HG03025 (cell line): ENCODE results near the gene IRX4.

ENCODE experiments used
- ATAC-seq: cut with Tn5 transposase; IDR thresholded peaks from one replicate; pipeline ENCODE4 v1.9.1; 2021; ENCODE audit warnings: mild to moderate bottlenecking, moderate library complexity; ENCODE audit not compliant: unreplicated experiment, low FRiP score

The IRX4 gene

GRCh38 chr5:1842004-1842819 is 40.5 kb downstream of the IRX4 start:
- no peak for ATAC-seq

DNA sequence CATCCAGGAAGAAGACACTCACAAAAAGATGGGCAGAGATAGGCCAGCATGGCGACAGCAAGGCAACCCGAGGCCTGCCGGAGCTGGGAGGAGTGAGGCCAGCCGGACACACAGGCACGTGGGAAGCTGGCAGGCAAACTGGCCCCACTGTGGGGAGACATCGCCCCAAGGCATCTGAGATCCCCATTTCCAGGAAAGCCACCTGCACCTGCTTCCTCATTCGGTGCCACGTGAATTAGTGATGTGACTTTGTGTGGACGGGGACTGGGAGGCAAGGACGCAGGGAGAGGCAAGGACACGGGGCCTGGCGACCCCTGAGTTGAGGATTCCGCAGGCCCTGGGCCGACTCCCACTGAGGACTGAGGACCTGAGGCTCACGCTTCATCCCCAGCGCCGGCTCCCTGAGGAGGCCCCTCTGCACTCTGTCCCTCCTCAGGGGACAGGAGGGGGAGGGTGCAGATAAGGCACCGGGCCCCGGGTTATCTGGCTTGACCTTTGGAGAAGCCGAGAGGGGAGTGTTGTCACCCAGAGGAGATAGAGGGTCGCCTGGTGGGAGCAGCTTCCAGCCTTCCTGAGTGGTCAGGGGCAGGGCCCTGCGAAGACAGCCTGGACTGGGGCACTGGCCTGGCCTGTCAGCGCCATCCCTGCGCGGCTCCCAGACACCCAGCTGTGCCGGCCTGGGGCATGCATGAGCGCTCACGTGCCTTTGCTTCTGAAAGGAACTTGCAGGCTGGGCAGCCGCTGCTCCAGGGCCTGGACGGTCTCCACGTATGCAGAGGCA is 41.8 kb downstream of the IRX4 start:
- ATAC-seq, result no peak

DNA sequence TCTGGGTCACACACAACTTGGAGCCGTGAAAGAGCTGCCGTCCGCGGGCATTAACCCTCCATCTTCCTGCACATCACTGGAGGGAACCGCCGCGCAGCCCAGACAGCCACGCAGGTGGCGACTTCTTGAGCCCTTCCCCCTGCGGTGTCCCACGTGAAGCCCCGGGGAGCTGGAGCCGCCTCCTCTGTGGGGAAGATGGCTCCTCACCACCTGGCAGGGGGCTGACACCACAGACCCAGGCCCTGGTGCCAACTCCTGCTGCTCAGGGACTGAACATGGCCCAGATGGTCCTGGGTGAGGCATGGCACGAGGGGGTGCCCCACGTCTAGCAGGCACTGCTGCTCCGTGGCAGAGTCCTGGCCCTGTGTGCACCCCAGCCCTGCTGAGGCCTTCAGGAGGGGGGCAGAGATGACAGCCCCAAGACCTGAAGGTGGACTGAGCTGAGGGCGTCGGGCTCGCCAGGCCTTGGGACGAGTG is 42.6 kb downstream of the IRX4 start:
- ATAC-seq, result no peak

DNA sequence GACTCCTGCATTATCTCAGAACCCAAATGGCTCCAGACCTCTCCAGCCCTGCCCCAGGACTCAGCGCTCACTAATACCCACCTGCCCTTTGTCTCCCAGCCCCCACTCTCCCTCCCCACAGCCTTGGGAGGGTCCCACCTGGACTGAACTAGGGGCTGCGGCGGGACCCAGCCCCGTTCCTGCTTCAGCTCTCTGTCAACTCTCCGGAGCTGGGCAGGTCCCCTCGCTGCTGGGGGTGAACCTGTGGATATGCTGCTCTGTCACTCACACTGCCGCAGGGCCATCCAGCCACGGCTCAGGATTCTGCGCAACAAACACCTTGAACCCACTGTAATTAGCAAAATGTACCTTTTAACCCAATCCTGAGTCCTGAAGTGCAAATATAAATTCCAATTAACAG is 44.7 kb downstream of the IRX4 start:
- ATAC-seq, result no peak

DNA sequence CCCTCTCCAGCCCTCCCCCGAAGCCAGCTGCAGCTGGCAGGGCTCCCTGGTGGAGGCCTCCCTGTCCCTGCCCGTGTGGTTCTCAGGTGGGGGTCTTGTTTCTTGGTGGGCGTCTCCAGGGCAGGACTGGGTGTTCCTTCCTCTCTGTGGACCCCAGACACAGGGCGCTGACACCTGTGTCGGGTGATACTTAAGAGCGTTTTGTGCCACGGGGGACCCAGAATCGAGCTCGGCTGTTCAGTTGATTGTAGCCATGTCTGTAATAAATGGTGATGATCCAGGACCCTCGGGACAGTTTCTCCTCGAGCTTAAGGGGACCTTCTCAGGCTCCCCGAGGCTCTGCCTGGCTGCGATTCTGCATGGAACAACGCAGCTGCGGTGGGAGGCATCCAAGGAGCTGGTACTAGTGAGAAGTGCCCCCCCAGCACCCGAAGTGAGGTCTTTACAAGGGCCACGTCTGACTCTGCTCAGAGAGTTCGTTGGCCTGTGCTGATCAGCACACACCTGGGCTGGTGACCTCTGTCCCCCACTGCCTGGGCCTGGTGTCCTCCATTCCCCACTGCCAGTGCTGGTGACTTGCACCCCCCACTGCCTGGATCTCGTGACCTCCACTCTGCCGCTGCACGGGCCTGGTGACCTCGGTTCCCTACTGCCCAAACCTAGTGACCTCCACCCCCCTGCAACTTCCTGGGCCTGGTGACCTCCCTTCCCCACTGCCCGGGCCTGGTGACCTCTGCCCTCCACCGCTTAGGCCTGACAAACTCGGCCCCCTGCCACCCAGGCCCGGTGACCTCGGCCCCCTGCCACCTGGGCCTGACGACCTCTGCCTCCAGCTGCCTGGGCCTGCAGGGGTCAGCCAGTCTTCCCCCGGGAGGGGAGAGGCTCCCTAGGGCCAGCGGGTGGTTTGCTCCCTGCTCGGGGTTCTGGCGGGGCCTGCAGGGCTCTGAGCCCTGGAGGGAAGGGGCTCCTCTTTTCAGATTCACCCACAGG is 45.5 kb downstream of the IRX4 start:
- ATAC-seq, result no peak

DNA sequence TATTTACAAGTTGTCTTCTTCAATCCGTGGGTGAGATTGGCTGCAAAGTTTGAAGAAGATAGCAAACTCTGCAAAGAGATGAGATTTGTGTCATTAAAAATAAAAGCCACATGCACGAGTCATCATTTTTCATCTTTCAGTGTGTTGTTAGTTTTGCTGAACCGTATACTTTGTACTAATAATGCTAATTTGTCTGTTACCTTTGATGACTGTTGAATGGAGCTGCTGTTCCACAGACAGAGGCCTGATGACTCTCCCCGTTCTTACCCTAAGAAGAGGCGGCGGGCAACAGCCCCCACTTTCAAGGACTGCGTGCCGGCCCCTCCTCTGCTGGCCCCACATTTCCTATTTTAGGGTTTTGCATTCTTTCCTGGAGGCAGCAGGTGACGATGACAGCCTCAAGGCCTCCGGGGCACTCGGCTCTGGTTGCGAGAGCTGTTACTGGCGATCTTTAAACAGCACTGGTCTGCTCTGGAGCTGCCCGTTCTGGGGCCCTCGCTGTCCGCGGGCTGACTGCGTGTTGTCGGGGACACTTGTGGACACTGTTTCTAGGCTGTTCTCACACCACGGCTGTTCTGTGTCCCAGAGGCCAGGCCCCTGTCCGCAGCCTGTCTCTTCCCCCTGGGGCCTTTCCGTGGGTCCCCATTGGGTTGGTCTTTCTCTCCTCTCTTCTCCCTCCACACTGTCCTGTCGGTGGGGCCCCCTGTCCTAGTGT is 46.4 kb downstream of the IRX4 start:
- ATAC-seq, result no peak

GRCh38 chr5:1835431-1835830 is 47.3 kb downstream of the IRX4 start:
- ATAC-seq, result no peak

DNA sequence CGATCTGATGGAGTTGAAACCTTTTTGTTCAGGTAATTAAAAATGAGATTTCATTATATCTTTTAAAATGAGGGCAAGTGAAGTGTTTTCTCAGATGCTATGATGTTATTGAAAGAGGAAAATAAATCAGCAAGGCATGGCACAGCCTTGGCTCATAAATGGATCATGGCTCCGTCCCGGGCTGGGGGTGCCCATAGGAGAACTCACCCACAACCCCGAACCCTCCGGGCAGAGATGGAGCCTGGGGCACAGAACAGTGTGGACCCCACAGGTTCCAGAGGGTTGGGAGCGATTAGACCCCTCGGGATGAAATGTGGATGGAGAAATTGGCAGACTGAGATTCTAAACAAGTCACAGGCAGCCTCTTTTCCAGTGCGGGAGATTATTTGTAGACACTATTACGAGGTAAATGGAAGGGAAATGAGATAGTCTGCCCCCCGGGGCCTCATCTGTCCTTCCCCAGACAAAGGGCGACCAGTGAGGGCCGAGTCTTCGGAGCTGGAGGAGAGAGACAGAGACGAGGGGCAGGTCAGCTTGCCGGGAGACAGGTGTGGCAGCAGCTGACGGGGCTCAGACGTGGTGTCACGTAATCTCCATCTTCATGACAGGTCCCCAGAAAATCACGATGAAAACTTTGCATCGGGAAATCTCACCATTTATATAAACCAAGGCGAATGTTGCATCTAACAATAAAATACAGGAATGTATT is 47.9 kb downstream of the IRX4 start:
- no peak for ATAC-seq

DNA sequence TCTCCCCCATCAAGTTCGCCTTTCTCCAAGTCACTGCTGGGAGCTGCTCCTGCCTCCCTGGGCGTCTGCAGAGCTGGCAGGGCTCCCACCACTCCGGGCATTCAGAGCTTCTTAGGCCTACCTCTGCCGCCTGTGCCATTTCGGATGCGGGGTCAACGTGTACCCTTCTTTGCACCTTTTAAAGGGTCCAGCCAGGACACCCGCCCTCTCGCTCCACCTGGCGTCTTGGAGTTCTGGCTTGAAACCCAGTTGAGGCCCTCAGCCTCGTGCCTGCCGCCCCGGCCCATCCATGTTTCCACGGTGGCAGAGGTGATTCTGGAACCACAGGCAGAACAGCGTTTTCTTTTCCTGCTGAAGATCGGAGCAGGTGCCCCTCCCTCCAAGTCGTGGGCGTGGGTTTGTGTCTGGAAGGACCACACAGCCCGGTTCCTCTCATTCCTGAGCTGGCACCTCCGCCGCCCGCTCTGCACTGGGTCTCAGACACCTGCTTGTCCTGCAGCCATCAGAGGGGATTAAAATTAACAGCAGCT is 48.6 kb downstream of the IRX4 start:
- ATAC-seq, result no peak

GRCh38 chr5:1833264-1834021 is 49.3 kb downstream of the IRX4 start:
- ATAC-seq, result no peak

DNA sequence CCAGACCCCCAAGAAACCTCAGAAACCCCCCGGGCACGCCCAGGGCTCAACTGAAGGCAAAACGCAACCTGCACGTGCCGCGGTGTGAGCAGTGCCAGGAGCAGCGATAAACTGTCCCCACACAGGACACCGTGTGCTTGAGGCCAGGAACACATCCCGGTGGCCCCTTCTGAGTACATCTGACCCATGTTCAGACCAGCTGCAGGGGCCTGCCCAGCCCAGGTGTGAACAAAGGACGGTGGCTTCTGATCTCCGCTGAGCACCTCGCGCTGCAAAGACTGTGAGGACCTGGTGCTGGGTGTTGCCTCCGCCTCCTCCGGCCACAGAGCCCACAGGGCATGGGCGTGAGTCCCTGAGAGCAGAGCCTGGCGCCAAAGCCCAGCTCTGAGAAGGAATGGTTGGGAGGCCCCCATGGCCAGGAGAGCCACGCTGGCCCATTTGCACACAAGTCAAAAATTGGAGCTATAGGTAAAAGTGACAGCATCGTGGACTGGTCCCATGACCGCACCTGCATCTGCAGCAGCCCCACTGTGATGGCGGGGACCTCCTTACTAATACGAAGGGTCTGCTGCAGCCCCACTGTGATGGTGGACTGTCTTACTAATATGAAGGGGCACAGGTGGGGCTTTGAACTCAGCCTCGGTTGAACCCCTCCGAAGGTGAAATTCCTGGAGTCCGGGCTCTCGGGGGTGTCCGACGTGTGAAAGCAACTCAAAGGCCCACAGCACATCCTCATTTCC is 50.0 kb downstream of the IRX4 start:
- no peak for ATAC-seq

DNA sequence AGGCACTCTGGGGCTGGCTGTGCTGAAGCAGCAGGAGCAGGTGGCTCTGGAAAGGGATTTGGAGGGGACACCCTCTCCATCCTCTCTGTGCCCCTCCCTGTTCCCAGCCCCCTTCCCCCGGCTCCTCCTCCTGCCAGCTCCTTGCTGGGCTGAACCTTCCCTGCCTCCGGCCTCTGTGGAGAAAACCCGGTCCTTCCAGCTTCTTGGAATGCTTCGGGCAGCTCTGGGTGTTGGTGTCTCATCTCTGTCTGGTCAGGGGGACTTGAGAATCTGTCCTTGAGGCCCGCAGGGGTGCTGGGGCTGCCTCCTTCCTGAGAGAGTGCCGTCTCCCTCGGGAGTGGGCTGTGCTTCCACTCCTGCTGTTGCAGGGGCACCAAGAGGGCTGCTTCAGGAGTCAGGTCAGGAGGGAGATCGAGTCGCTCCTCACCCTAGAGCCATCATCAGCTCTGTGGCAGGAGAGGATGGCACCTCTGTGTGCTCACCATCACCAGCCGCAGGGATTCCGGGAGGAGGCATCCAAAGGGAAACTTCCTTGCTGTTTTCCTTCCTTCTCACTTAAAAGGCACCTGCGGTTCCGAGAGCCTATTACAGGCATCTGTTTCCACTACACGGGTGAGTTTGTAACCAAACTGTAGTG is 50.9 kb downstream of the IRX4 start:
- ATAC-seq, result no peak

DNA sequence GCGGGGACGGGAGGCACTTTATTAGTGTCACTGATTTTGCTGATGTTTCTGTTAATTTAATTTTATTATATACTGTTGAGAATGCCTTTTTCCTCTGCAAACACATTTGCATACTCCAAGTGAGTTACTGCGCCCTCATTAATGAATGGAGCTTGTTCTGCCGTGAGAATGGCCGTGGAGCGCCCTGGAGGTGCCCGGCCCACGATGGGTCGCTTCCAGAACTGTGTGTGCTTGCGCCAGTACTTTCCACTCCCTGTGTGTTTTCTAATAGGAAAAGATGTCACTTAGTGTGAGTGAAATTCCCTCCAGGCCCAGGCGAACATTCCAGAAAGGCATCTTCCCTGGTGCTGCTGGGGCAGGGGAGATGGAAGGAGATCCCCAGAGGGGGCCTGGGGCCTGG is 51.5 kb downstream of the IRX4 start:
- ATAC-seq, result no peak

DNA sequence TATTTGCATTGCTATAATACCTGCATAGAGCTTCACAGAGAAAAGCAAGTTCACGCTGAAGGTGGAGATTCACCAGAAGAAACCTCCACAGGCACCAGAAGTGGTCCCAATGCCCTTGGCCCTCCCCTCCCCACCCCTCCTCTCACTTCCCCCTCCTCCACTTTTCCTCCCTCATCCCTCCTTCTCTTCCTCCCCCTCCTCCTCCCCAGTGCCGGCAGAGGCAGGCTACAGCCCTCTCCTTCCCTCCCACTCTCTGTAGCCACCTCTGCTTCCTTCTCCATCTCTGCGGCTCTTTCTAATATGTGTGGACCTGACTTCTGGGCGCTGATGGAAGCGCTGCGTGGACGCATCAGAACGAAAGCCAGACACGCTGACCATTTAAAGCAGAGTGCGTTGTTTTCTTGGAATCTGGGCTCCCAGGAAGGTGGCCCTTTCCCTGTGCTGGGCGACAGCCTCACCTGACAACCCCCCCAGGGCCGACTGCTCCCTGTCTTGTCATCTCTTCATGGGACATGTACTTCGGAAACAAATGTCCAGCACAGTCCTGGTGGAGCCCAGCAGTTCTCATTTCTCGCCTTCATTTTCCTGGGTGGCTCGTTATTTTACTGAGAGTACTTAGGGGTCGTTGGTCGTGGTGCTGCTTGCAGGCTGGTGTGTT is 52.0 kb downstream of the IRX4 start:
- ATAC-seq, result no peak

DNA sequence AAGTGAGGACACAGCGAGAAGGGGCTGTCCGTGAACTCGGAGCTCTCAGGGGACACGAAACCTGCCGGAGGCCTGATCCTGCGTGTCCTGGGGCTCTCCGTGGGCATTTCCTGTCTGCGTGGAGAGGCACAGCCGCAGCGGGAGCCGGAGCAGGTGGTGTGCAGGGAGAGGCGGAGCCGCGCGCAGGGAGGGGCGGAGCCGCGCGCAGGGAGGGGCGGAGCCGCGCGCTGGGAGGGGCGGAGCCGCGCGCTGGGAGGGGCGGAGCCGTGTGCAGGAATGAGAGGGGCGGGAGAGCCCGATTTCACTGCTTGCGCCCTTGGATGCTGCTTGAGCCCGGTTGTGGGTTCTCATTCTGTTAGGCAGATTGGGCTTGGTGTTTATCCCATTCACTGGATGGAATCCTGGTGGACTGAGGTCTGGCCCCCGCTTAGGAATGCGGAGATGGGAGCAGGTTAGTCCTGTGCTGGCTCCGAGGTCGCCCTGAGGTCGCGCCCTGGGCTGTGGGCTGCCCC is 54.8 kb downstream of the IRX4 start:
- ATAC-seq, result no peak
